Adrenal gland (tissue), 12 donors: ENCODE data around the gene SPRYD4. TPM values are rescaled to one million over a fixed set of nuclear protein-coding genes. Genes with fewer than 3 reads are reported as not detected.

Experiments used
- DNase-seq, 7 donors: peaks; one replicate each; pipeline ENCODE4 v3.0.0-alpha.2; 2019 to 2020
- H3K27ac ChIP-seq, 5 donors: fragments of 200-600 bp; sonication (generic) in 4 of 5; 1 replicate in 3 of 5; 2 replicates in 2 of 5; pipeline versions ENCODE4 v1.5.1 to v1.8.0; 2016 to 2020; ENCODE audit warnings: mild to moderate bottlenecking in 1 of 5
- H3K27me3 ChIP-seq: fragments of 200-600 bp; 2 replicates; pipeline ENCODE4 v1.8.0; 2021
- H3K36me3 ChIP-seq, 2 donors: fragments of 200-600 bp; replicated peaks in 1 of 2; 1 replicate in 1 of 2; 2 replicates in 1 of 2; pipeline versions ENCODE4 v1.5.1 to v1.8.0; 2018 to 2022
- H3K4me1 ChIP-seq, 2 donors: fragments of 200-600 bp; replicated peaks in 1 of 2; 1 replicate in 1 of 2; 2 replicates in 1 of 2; pipeline versions ENCODE4 v1.5.1 to v1.8.0; 2018 to 2021
- H3K4me3 ChIP-seq, 4 donors: fragments of 200-600 bp; sonication (generic) in 3 of 4; one replicate each; pipeline ENCODE4 v1.5.1; 2016 to 2018
- H3K9me3 ChIP-seq, 3 donors: fragments of 200-600 bp; sonication (generic) in 1 of 3; replicated peaks in 1 of 3; 1 replicate in 2 of 3; 2 replicates in 1 of 3; pipeline versions ENCODE4 v1.5.1 to v1.8.0; 2016 to 2021
- CTCF ChIP-seq, 6 experiments: fragments of 450-650 bp in 4 of 6; fragments of 200-600 bp in 2 of 6; sonication (generic) in 1 of 6; IDR thresholded peaks; 1 replicate in 5 of 6; 2 replicates in 1 of 6; pipeline versions ENCODE4 v1.5.1 to v1.8.0; 2016 to 2021; ENCODE audit warnings: antibody characterized with exemption in 6 of 6, mild to moderate bottlenecking in 2 of 6, moderate library complexity in 1 of 6
- POLR2A ChIP-seq, 2 donors: fragments of 450-650 bp; IDR thresholded peaks; one replicate each; pipeline ENCODE4 v1.6.1; 2017; ENCODE audit warnings: antibody characterized with exemption in 2 of 2, mild to moderate bottlenecking in 2 of 2, moderate library complexity in 1 of 2
- WGBS, 4 donors: extraction: QIAGEN DNeasy Blood & Tissue Kit in 2 of 4; methylation state at CpG; one replicate each; pipeline versions ENCODE4 v1.1.5 to v1.1.7; 2013 to 2017; 5-methylcytosine and 5-hydroxymethylcytosine counted together
- intact Hi-C, 2 donors: fragments of 100-400 bp; cut with DNase I; formaldehyde crosslinking; loops; one replicate each; pipeline versions ENCODE4 v1.14.1 to v1.15.0; 2022 to 2023
- polyA plus RNA-seq, 3 donors: library from polyadenylated mRNA; stranded (reverse); fragments of 200-250 nt in 2 of 3; fragments of 350-450 nt in 1 of 3; fragmentation: Illumina TruSeq in 1 of 3; extraction: RNeasy Lipid Tissue Mini Kit (QIAGEN cat#74804) in 1 of 3; gene quantifications; one replicate each; pipeline ENCODE4 v1.2.3, GENCODE V29; 2013 to 2014
- total RNA-seq, 9 donors: library from RNA; depleted of rRNA in 4 of 9; stranded (reverse); fragments of >200 nt in 4 of 9; fragments of 120-200 nt in 1 of 9; fragmentation: NEBNext Ultra II Directional in 1 of 9; extraction: Animal tissue kit (Norgen Biotek cat#: 25700) in 1 of 9; gene quantifications; one replicate each; pipeline versions ENCODE4 v1.1.0 to v1.2.4, GENCODE V29; 2013 to 2023
- donor health status: healthy with polysubstance abuse.
- donor health status: Bipolar disorder and iron deficiency.
- donor health status: DM: yes; HTN: yes; CAD: no.
- donor health status: DM: no; HTN: no; CAD: no.
- donor health status: DM: no; HTN: no; CAD: no.
- donor health status: DM: yes; HTN: yes; CAD: no.

SPRYD4 gene
- total and polyA plus RNA-seq, 12 donors = 2.5 to 6.5 (median 5.2) TPM

DNA sequence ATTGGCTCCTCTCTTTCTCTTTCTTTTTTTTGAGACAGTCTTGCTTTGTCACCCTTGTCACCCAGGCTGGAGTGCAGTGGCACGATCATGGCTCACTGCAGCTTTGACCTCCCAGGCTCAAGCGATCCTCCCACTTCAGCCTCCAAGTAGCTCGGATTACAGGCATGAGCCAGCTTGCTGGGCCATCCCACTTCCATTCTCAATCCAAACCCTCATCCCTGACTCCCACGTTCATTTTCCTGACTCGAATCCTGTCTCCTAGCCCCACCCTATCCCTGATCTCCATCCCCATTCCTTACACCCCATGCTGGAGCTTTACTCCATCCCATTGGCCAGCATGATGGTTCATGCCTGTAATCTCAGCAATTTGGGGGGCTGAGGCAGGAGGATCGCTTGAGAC, 7.8 kb downstream of the SPRYD4 start:
- no peak for TF ChIP-seq POLR2A (IDR thresholded peaks at IDR 0.05)
- no peak for TF ChIP-seq CTCF (IDR thresholded peaks at IDR 0.05)
- H3K27me3 ChIP-seq = no peaks in the 10 kb centered on the region
- 90 to 96% (median 93%) methylated on average over 6 of the region's 6 CpGs for WGBS, 4 donors
- H3K9me3 ChIP-seq = no peaks in the 10 kb centered on the region
- intact Hi-C loops = no loop called here
- no peak for DNase-seq
- H3K4me3 ChIP-seq = no peak overlapping the region
- no peaks in the 10 kb centered on the region for H3K4me1 ChIP-seq
- H3K27ac ChIP-seq = no peak overlapping the region
- H3K36me3 ChIP-seq = peaks cover 0 to 4% of the 10 kb centered on the region in 2 donors

DNA sequence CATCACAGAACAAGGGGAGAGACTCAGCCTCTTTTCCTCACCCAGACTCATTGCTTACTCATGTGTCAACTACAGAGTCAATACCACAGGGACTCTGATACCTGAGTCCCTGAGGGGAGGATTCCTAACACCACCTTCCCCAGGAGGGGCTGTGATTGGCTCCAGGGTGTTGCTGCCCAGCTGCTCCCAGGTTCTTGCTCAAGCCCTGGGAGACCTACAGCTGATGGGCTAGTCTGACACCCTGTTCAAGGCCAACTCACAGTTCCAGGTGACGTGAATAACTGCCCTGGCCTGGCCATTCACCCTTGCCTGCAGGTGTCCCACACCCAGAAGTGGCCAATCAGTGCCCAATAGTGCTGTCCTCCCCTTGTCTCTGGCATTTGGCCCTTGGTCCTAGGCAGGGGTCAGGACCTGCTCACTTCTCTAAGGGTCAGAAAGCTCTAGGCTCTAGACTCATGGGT, 8.6 kb downstream of the SPRYD4 start:
- H3K4me3 ChIP-seq = no peak overlapping the region
- no peak for DNase-seq
- TF ChIP-seq CTCF (IDR thresholded peaks at IDR 0.05) (no peak), POLR2A (IDR thresholded peaks at IDR 0.05) (no peak)
- intact Hi-C loops = no loop called here
- H3K36me3 ChIP-seq = peaks cover 0 to 4% of the 10 kb centered on the region in 2 donors
- no peak overlapping the region for H3K27ac ChIP-seq
- no peaks in the 10 kb centered on the region for H3K27me3 ChIP-seq
- H3K9me3 ChIP-seq = no peaks in the 10 kb centered on the region
- WGBS, 4 donors = 60 to 87% (median 71%) methylated on average over 1 of the region's 1 CpG; no CpG with 5 or more reads in 1 of the 4 donors
- H3K4me1 ChIP-seq = no peaks in the 10 kb centered on the region

GRCh38 chr12:56477521-56478225, 9.3 kb downstream of the SPRYD4 start:
- 88 to 95% (median 89%) methylated on average over 6 of the region's 6 CpGs for WGBS, 4 donors
- intact Hi-C loops = no loop called here
- Histone ChIP-seq H3K4me1 (no peaks in the 10 kb centered on the region), H3K4me3 (no peak overlapping the region), H3K9me3 (no peaks in the 10 kb centered on the region), H3K27me3 (no peaks in the 10 kb centered on the region), H3K36me3 (peaks cover 0 to 4% of the 10 kb centered on the region in 2 donors), H3K27ac (no peak overlapping the region)
- DNase-seq = no peak
- TF ChIP-seq POLR2A (IDR thresholded peaks at IDR 0.05) (no peak), CTCF (IDR thresholded peaks at IDR 0.05) (no peak)

- intact Hi-C loops = no loop called here
- 91 to 96% (median 94%) methylated on average over 7 of the region's 7 CpGs for WGBS, 4 donors
Measured at GRCh38 chr12:56479625-56480024, 11.2 kb downstream of the SPRYD4 start.

More at GRCh38 chr12:56479625-56480024, 11.2 kb downstream of the SPRYD4 start:
- Histone ChIP-seq H3K27me3 (no peaks in the 10 kb centered on the region), H3K4me1 (no peaks in the 10 kb centered on the region), H3K27ac (no peak overlapping the region), H3K4me3 (no peak overlapping the region), H3K36me3 (no peaks in the 10 kb centered on the region), H3K9me3 (no peaks in the 10 kb centered on the region)
- TF ChIP-seq POLR2A (IDR thresholded peaks at IDR 0.05) = no peak
- no peak for TF ChIP-seq CTCF (IDR thresholded peaks at IDR 0.05)
- no peak for DNase-seq
